ENCODE data around the gene ADTRP.
"Not testable (repeated sequence)": the region's sequence is repeated elsewhere in the genome, so short reads cannot be mapped to it uniquely, and the experiment has no call there.

The ADTRP gene

DNA sequence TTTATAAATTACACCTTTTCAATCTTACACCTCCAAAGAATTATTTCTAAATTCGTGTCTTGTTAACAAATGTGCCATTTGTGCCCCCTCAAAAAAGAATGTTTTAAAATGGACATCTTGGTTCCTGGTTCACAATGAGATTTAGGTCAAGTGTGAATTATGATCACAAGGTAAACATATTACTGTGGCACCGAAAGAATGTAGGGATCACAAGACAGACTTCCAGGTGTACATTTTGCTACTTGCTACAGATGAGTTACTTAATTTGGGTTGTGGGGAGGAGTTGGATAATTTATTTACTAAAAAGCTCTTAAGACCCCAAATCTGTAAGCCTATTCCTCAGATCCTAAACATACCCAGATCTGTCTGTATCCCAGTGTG, 25.0 kb upstream of the ADTRP start:
- H3K27me3 ChIP-seq (ENCODE audit: control insufficient read depth in 1 of 2, insufficient read depth in 2 of 2, low read length in 2 of 2), result no peaks in the 10 kb centered on the region
- H3K9me3 ChIP-seq (ENCODE audit: control insufficient read depth in 2 of 2, low read length in 2 of 2), result no peaks in the 10 kb centered on the region
- H3K36me3 ChIP-seq (ENCODE audit: control insufficient read depth in 2 of 2, insufficient read depth in 2 of 2, low read length in 2 of 2), result no peaks in the 10 kb centered on the region
- H3K4me3 ChIP-seq (ENCODE audit: low read length in 2 of 2), result no peak overlapping the region
- H3K4me1 ChIP-seq (ENCODE audit: control insufficient read depth, insufficient read depth, low read length), result peaks cover 2% of the 10 kb centered on the region
- H3K9ac ChIP-seq (ENCODE audit: low read length in 2 of 2), result no peak overlapping the region
- no peak overlapping the region for H3K27ac ChIP-seq (ENCODE audit: low read length)

DNA sequence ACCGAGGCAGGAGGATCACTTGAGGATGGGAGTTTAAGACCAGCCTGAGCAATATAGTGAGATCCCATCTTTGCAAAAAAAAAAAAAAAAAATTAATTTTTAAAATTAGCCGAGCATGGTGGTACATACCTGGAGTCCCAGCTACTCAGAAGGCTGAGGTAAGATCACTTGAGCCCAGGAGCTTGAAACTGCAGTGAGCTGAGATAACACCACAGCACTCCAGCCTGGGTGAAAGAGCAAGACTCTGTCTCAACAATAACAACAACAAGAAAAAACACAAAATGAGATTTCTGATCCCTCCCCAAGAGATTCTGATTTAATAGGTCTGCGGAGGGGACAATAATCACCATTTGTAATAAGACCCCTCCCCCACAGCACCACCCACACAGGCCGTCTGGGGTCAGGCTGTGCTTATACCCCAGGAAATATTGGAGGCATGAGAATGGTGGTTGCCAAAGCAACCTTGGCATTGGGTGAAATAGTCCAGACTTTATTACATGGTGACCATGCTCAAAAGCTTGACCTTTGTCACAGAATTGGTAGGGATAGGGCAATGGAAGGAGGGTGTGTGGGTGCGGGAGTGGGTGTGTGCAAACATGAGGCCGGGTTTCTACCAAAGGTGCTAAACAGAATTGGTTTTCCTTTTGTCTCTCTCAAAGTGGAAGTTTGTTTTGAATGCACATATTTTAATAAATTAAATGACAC, 24.4 kb upstream of the ADTRP start:
- H3K36me3 ChIP-seq (ENCODE audit: control insufficient read depth in 2 of 2, insufficient read depth in 2 of 2, low read length in 2 of 2), result no peaks in the 10 kb centered on the region
- H3K9ac ChIP-seq (ENCODE audit: low read length in 2 of 2), result no peak overlapping the region
- H3K4me3 ChIP-seq (ENCODE audit: low read length in 2 of 2), result no peak overlapping the region
- no peaks in the 10 kb centered on the region for H3K27me3 ChIP-seq (ENCODE audit: control insufficient read depth in 1 of 2, insufficient read depth in 2 of 2, low read length in 2 of 2)
- H3K27ac ChIP-seq (ENCODE audit: low read length), result no peak overlapping the region
- H3K4me1 ChIP-seq (ENCODE audit: control insufficient read depth, insufficient read depth, low read length), result peaks cover 2% of the 10 kb centered on the region
- H3K9me3 ChIP-seq (ENCODE audit: control insufficient read depth in 2 of 2, low read length in 2 of 2), result no peaks in the 10 kb centered on the region

DNA sequence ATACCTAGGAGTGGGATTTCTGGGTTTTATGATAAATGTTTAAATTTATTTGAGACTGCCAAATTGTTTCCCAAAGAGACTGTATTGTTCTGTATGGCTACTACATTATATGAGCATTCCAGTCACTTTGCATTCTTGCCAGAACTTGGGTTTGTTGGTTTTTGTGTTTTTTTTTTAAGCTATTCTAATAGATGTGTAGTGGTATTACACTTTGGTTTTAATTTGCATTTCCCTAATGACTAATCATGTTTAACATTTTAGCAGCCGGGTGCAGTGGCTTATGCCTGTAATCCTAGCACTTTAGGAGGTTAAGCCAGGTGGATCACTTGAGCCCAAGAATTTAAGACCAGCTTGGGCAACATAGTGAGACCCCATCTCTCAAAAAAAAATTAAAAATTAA, 21.9 kb upstream of the ADTRP start:
- H3K27ac ChIP-seq (ENCODE audit: low read length); H3K4me1 ChIP-seq (ENCODE audit: control insufficient read depth, insufficient read depth, low read length); H3K9me3 ChIP-seq (ENCODE audit: control insufficient read depth in 2 of 2, low read length in 2 of 2); H3K9ac ChIP-seq (ENCODE audit: low read length in 2 of 2); H3K27me3 ChIP-seq (ENCODE audit: control insufficient read depth in 1 of 2, insufficient read depth in 2 of 2, low read length in 2 of 2); H3K36me3 ChIP-seq (ENCODE audit: control insufficient read depth in 2 of 2, insufficient read depth in 2 of 2, low read length in 2 of 2); H3K4me3 ChIP-seq (ENCODE audit: low read length in 2 of 2): not testable (repeated sequence)

DNA sequence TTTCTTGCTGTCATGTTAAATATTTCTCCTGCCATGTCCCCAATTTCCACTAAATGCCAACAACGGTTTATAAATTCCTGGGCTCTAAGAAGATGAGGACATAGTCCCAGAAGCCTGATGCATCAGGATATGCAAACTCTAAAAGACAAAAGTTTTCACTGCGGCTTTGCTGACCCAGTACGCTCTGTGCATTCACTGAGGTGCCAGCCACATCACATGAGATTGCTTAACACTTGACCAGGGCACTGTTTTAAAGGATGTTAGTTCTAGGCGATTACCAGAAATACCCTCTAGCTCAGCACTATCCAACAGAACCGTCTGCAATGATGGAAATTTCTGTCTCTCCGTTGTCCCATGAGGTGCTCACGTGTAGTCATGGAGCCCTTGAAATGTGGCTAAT, 19.9 kb upstream of the ADTRP start:
- no peak overlapping the region for H3K27ac ChIP-seq (ENCODE audit: low read length)
- no peak overlapping the region for H3K9ac ChIP-seq (ENCODE audit: low read length in 2 of 2)
- no peaks in the 10 kb centered on the region for H3K27me3 ChIP-seq (ENCODE audit: control insufficient read depth in 1 of 2, insufficient read depth in 2 of 2, low read length in 2 of 2)
- no peak overlapping the region for H3K4me3 ChIP-seq (ENCODE audit: low read length in 2 of 2)
- no peaks in the 10 kb centered on the region for H3K9me3 ChIP-seq (ENCODE audit: control insufficient read depth in 2 of 2, low read length in 2 of 2)
- no peaks in the 10 kb centered on the region for H3K36me3 ChIP-seq (ENCODE audit: control insufficient read depth in 2 of 2, insufficient read depth in 2 of 2, low read length in 2 of 2)
- H3K4me1 ChIP-seq (ENCODE audit: control insufficient read depth, insufficient read depth, low read length), result no peaks in the 10 kb centered on the region

GRCh38 chr6:11798096-11798495, 19.5 kb upstream of the ADTRP start:
- Histone ChIP-seq H3K36me3 (ENCODE audit: control insufficient read depth in 2 of 2, insufficient read depth in 2 of 2, low read length in 2 of 2) (no peaks in the 10 kb centered on the region), H3K9ac (ENCODE audit: low read length in 2 of 2) (no peak overlapping the region), H3K9me3 (ENCODE audit: control insufficient read depth in 2 of 2, low read length in 2 of 2) (no peaks in the 10 kb centered on the region), H3K4me3 (ENCODE audit: low read length in 2 of 2) (no peak overlapping the region), H3K27me3 (ENCODE audit: control insufficient read depth in 1 of 2, insufficient read depth in 2 of 2, low read length in 2 of 2) (no peaks in the 10 kb centered on the region), H3K4me1 (ENCODE audit: control insufficient read depth, insufficient read depth, low read length) (no peaks in the 10 kb centered on the region), H3K27ac (ENCODE audit: low read length) (no peak overlapping the region)

DNA sequence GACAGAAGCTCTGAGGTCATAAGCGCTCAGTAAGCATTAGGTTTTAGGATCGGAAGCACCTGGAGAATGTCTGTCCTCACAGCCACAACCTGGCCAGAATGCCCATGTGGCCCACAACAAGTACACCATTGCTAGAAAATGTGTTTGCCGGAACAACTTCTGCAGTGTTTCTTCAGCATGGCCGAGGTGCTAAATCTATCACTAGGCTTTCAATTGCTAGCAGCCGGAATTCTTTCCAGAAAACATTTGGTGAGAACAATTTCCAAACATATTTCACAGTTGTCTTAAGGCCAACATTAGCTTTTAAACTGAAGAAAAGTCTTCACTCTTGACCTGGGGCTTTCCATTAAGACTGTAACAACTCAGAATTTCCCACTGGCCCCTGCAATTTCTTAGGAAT, 18.2 kb upstream of the ADTRP start:
- Histone ChIP-seq H3K27me3 (ENCODE audit: control insufficient read depth in 1 of 2, insufficient read depth in 2 of 2, low read length in 2 of 2) (no peaks in the 10 kb centered on the region), H3K4me3 (ENCODE audit: low read length in 2 of 2) (no peak overlapping the region), H3K27ac (ENCODE audit: low read length) (no peak overlapping the region), H3K36me3 (ENCODE audit: control insufficient read depth in 2 of 2, insufficient read depth in 2 of 2, low read length in 2 of 2) (no peaks in the 10 kb centered on the region), H3K9ac (ENCODE audit: low read length in 2 of 2) (no peak overlapping the region), H3K9me3 (ENCODE audit: control insufficient read depth in 2 of 2, low read length in 2 of 2) (no peaks in the 10 kb centered on the region), H3K4me1 (ENCODE audit: control insufficient read depth, insufficient read depth, low read length) (no peaks in the 10 kb centered on the region)

GRCh38 chr6:11795403-11795802, 16.8 kb upstream of the ADTRP start:
- Histone ChIP-seq H3K4me1 (ENCODE audit: control insufficient read depth, insufficient read depth, low read length) (no peaks in the 10 kb centered on the region), H3K9me3 (ENCODE audit: control insufficient read depth in 2 of 2, low read length in 2 of 2) (no peaks in the 10 kb centered on the region), H3K27ac (ENCODE audit: low read length) (no peak overlapping the region), H3K27me3 (ENCODE audit: control insufficient read depth in 1 of 2, insufficient read depth in 2 of 2, low read length in 2 of 2) (no peaks in the 10 kb centered on the region), H3K9ac (ENCODE audit: low read length in 2 of 2) (no peak overlapping the region), H3K36me3 (ENCODE audit: control insufficient read depth in 2 of 2, insufficient read depth in 2 of 2, low read length in 2 of 2) (no peaks in the 10 kb centered on the region), H3K4me3 (ENCODE audit: low read length in 2 of 2) (no peak overlapping the region)

DNA sequence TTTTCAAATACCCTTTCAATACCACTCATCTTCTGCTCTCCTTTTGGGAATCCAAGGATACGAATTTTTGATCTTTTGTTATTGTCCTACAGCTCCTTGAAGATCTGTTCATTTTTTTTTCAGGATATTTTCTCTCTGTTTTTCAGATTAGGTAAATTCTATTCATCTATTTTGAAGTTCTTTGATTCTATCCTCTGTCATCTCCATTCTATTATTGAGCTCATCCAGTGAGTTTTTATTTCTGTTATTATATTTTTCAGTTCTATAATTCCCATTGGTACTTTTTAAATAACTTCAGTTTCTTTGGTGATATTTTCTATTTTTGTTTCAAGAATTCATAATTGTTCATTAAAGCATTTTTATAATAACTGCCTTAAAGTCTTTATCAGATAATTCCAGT, 14.7 kb upstream of the ADTRP start:
- H3K27ac ChIP-seq (ENCODE audit: low read length), result no peak overlapping the region
- H3K9me3 ChIP-seq (ENCODE audit: control insufficient read depth in 2 of 2, low read length in 2 of 2), result no peaks in the 10 kb centered on the region
- H3K4me3 ChIP-seq (ENCODE audit: low read length in 2 of 2), result no peak overlapping the region
- no peak overlapping the region for H3K9ac ChIP-seq (ENCODE audit: low read length in 2 of 2)
- H3K36me3 ChIP-seq (ENCODE audit: control insufficient read depth in 2 of 2, insufficient read depth in 2 of 2, low read length in 2 of 2), result no peaks in the 10 kb centered on the region
- no peaks in the 10 kb centered on the region for H3K27me3 ChIP-seq (ENCODE audit: control insufficient read depth in 1 of 2, insufficient read depth in 2 of 2, low read length in 2 of 2)
- H3K4me1 ChIP-seq (ENCODE audit: control insufficient read depth, insufficient read depth, low read length), result no peaks in the 10 kb centered on the region

- Histone ChIP-seq H3K27ac (ENCODE audit: low read length) (no peak overlapping the region), H3K4me3 (ENCODE audit: low read length in 2 of 2) (no peak overlapping the region), H3K36me3 (ENCODE audit: control insufficient read depth in 2 of 2, insufficient read depth in 2 of 2, low read length in 2 of 2) (no peaks in the 10 kb centered on the region), H3K9ac (ENCODE audit: low read length in 2 of 2) (no peak overlapping the region), H3K4me1 (ENCODE audit: control insufficient read depth, insufficient read depth, low read length) (no peaks in the 10 kb centered on the region), H3K27me3 (ENCODE audit: control insufficient read depth in 1 of 2, insufficient read depth in 2 of 2, low read length in 2 of 2) (no peaks in the 10 kb centered on the region), H3K9me3 (ENCODE audit: control insufficient read depth in 2 of 2, low read length in 2 of 2) (no peaks in the 10 kb centered on the region)
Measured at GRCh38 chr6:11791354-11792107, 12.9 kb upstream of the ADTRP start.

GRCh38 chr6:11789744-11790143, 11.1 kb upstream of the ADTRP start:
- no peak overlapping the region for H3K9ac ChIP-seq (ENCODE audit: low read length in 2 of 2)
- H3K36me3 ChIP-seq (ENCODE audit: control insufficient read depth in 2 of 2, insufficient read depth in 2 of 2, low read length in 2 of 2), result no peaks in the 10 kb centered on the region
- H3K9me3 ChIP-seq (ENCODE audit: control insufficient read depth in 2 of 2, low read length in 2 of 2), result no peaks in the 10 kb centered on the region
- no peak overlapping the region for H3K4me3 ChIP-seq (ENCODE audit: low read length in 2 of 2)
- no peak overlapping the region for H3K27ac ChIP-seq (ENCODE audit: low read length)
- H3K4me1 ChIP-seq (ENCODE audit: control insufficient read depth, insufficient read depth, low read length), result no peaks in the 10 kb centered on the region
- no peaks in the 10 kb centered on the region for H3K27me3 ChIP-seq (ENCODE audit: control insufficient read depth in 1 of 2, insufficient read depth in 2 of 2, low read length in 2 of 2)

GRCh38 chr6:11788043-11788442, 9.4 kb upstream of the ADTRP start:
- H3K9ac ChIP-seq (ENCODE audit: low read length in 2 of 2), result no peak overlapping the region
- no peaks in the 10 kb centered on the region for H3K9me3 ChIP-seq (ENCODE audit: control insufficient read depth in 2 of 2, low read length in 2 of 2)
- H3K36me3 ChIP-seq (ENCODE audit: control insufficient read depth in 2 of 2, insufficient read depth in 2 of 2, low read length in 2 of 2), result no peaks in the 10 kb centered on the region
- H3K27ac ChIP-seq (ENCODE audit: low read length), result no peak overlapping the region
- no peak overlapping the region for H3K4me3 ChIP-seq (ENCODE audit: low read length in 2 of 2)
- H3K27me3 ChIP-seq (ENCODE audit: control insufficient read depth in 1 of 2, insufficient read depth in 2 of 2, low read length in 2 of 2), result peaks cover 0 to 6% of the 10 kb centered on the region in 2 donors
- no peaks in the 10 kb centered on the region for H3K4me1 ChIP-seq (ENCODE audit: control insufficient read depth, insufficient read depth, low read length)
